HEK293 (cell line): ENCODE measurements around the gene MMP15.

ENCODE experiments used
- EGR2 ChIP-seq: fragments of 450-650 bp; formaldehyde crosslinking; IDR thresholded peaks from 2 replicates; pipeline ENCODE4 v1.5.1; 2016; ENCODE audit warnings: low read depth, missing biosample characterization, missing genetic modification characterization
- HOXC10 ChIP-seq: sonication (generic); formaldehyde crosslinking; IDR thresholded peaks from 2 replicates; pipeline ENCODE4 v1.8.1; 2023; ENCODE audit warnings: mild to moderate bottlenecking, missing genetic modification reagents
- KLF1 ChIP-seq: fragments of 450-650 bp; formaldehyde crosslinking; IDR thresholded peaks from 2 replicates; pipeline ENCODE4 v1.5.1; 2016; ENCODE audit warnings: missing biosample characterization, missing genetic modification characterization
- KLF9 ChIP-seq: fragments of 450-650 bp; formaldehyde crosslinking; IDR thresholded peaks from 2 replicates; pipeline ENCODE4 v1.5.1; 2016; ENCODE audit warnings: missing biosample characterization, missing genetic modification characterization, low read depth
- SCRT2 ChIP-seq: fragments of 450-650 bp; formaldehyde crosslinking; IDR thresholded peaks from 2 replicates; pipeline ENCODE4 v1.5.1; 2016; ENCODE audit warnings: missing biosample characterization, missing genetic modification characterization
- ZBTB8A ChIP-seq: fragments of 450-650 bp; formaldehyde crosslinking; IDR thresholded peaks from 2 replicates; pipeline ENCODE4 v1.5.1; 2016; ENCODE audit warnings: missing biosample characterization, missing genetic modification characterization
- ZFHX2 ChIP-seq: fragments of 450-650 bp; formaldehyde crosslinking; conservative IDR thresholded peaks from 2 replicates; pipeline ENCODE4 v1.5.1; 2016; ENCODE audit warnings: missing biosample characterization, missing genetic modification characterization
- ZNF10 ChIP-seq: fragments of 450-650 bp; formaldehyde crosslinking; IDR thresholded peaks from 2 replicates; pipeline ENCODE4 v1.5.1; 2017; ENCODE audit warnings: missing biosample characterization, missing genetic modification characterization
- ZNF114 ChIP-seq: fragments of 450-650 bp; formaldehyde crosslinking; IDR thresholded peaks from 2 replicates; pipeline ENCODE4 v1.5.0; 2017; ENCODE audit warnings: missing biosample characterization, missing genetic modification characterization
- ZNF248 ChIP-seq: fragments of 450-650 bp; formaldehyde crosslinking; IDR thresholded peaks from 2 replicates; pipeline ENCODE4 v1.5.1; 2017; ENCODE audit warnings: missing biosample characterization, missing genetic modification characterization
- ZNF335 ChIP-seq: fragments of 450-650 bp; formaldehyde crosslinking; conservative IDR thresholded peaks from 2 replicates; pipeline ENCODE4 v1.5.1; 2016; ENCODE audit warnings: missing biosample characterization, missing genetic modification characterization
- ZNF350 ChIP-seq: fragments of 450-650 bp; formaldehyde crosslinking; IDR thresholded peaks from 2 replicates; pipeline ENCODE4 v1.5.0; 2017; ENCODE audit warnings: missing biosample characterization, mild to moderate bottlenecking, missing genetic modification characterization
- ZNF366 ChIP-seq: fragments of 450-650 bp; formaldehyde crosslinking; conservative IDR thresholded peaks from 2 replicates; pipeline ENCODE4 v1.5.1; 2016; ENCODE audit warnings: missing biosample characterization, missing genetic modification characterization
- ZNF416 ChIP-seq: fragments of 450-650 bp; formaldehyde crosslinking; IDR thresholded peaks from 2 replicates; pipeline ENCODE4 v1.5.1; 2016; ENCODE audit warnings: missing biosample characterization, missing genetic modification characterization
- ZNF530 ChIP-seq: fragments of 450-650 bp; formaldehyde crosslinking; IDR thresholded peaks from 2 replicates; pipeline ENCODE4 v1.5.1; 2016; ENCODE audit warnings: low read depth, missing biosample characterization, missing genetic modification characterization
- ZNF558 ChIP-seq: fragments of 450-650 bp; formaldehyde crosslinking; IDR thresholded peaks from 2 replicates; pipeline ENCODE4 v1.5.1; 2016; ENCODE audit warnings: missing biosample characterization, missing genetic modification characterization
- ZNF585B ChIP-seq: fragments of 450-650 bp; formaldehyde crosslinking; IDR thresholded peaks from 2 replicates; pipeline ENCODE4 v1.5.1; 2016; ENCODE audit warnings: missing biosample characterization, missing genetic modification characterization
- ZNF610 ChIP-seq: fragments of 450-650 bp; formaldehyde crosslinking; IDR thresholded peaks from 2 replicates; pipeline ENCODE4 v1.5.1; 2016; ENCODE audit warnings: missing biosample characterization, missing genetic modification characterization, borderline replicate concordance
- ZNF677 ChIP-seq: fragments of 450-650 bp; IDR thresholded peaks from 2 replicates; pipeline ENCODE4 v1.5.0; 2018; ENCODE audit warnings: missing biosample characterization, mild to moderate bottlenecking, missing genetic modification characterization, moderate library complexity
- ZNF830 ChIP-seq: fragments of 450-650 bp; IDR thresholded peaks from 2 replicates; pipeline ENCODE4 v1.5.0; 2018; ENCODE audit warnings: missing biosample characterization, missing genetic modification characterization, low read depth, mild to moderate bottlenecking, moderate library complexity
- TF ChIP-seq, protein P1 (sequence below): fragments of 450-650 bp; IDR thresholded peaks from 2 replicates; pipeline ENCODE4 v1.5.1; 2018; ENCODE audit warnings: missing biosample characterization, missing genetic modification characterization
- TF ChIP-seq, protein P2 (sequence below): fragments of 450-650 bp; formaldehyde crosslinking; IDR thresholded peaks from 2 replicates; pipeline ENCODE4 v1.5.1; 2016; ENCODE audit warnings: missing biosample characterization, missing genetic modification characterization
- TF ChIP-seq, protein P3 (sequence below): fragments of 450-650 bp; formaldehyde crosslinking; IDR thresholded peaks from 2 replicates; pipeline ENCODE4 v1.5.1; 2016; ENCODE audit warnings: missing biosample characterization, missing genetic modification characterization, borderline replicate concordance
- TF ChIP-seq, protein P4 (sequence below): fragments of 450-650 bp; formaldehyde crosslinking; IDR thresholded peaks from 2 replicates; pipeline ENCODE4 v1.5.1; 2017; ENCODE audit warnings: missing biosample characterization, missing genetic modification characterization
- TF ChIP-seq, protein P5 (sequence below): fragments of 450-650 bp; formaldehyde crosslinking; IDR thresholded peaks from 2 replicates; pipeline ENCODE4 v1.5.1; 2016; ENCODE audit warnings: missing biosample characterization, missing genetic modification characterization

Gene MMP15

DNA sequence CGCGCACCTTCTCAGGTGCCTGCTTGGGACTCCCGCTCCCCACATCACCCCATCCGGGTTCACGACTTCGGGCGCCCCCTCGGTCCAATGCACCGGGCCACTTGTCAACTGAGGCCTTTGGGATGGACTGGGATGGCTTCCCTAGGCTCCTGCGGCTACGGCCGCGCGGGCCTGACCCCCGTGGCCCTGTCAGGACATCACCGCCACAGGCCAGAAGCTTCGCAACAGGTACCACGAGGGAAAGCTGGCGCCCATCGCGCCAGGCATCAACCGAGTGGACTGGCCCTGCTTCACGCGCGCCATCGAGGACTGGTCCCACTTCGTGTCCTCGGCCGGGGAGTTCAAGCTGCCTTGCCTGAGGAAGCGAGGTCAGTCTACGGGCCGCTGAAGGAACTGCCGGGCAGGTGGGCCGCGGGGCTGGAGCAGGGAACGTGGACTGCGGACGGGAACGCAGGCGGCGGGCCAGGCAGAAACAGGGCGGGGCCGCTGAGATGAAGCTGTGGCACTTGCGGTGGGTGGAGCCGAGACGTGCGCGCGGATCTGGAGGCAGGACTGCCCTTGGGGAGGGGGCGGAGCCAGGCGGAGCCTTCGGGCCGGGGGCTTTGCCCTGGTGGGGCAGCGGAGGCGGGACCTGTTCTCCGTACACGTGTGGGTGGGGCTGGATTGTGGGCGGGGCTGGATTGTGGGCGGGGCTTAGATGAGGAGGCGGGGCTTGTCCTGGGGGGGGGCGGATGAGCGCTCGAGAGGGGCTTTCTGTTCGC lies 40.9 kb upstream of the MMP15 start (continued):
- TF ChIP-seq, protein P1, sequence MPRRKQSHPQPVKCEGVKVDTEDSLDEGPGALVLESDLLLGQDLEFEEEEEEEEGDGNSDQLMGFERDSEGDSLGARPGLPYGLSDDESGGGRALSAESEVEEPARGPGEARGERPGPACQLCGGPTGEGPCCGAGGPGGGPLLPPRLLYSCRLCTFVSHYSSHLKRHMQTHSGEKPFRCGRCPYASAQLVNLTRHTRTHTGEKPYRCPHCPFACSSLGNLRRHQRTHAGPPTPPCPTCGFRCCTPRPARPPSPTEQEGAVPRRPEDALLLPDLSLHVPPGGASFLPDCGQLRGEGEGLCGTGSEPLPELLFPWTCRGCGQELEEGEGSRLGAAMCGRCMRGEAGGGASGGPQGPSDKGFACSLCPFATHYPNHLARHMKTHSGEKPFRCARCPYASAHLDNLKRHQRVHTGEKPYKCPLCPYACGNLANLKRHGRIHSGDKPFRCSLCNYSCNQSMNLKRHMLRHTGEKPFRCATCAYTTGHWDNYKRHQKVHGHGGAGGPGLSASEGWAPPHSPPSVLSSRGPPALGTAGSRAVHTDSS (tag by site-specific recombination) = no peak
- TF ChIP-seq ZNF10 (tag by site-specific recombination) (peak; percentile 79; the same call in 1 of the 2 replicates), EGR2 (tag by site-specific recombination) (peak; percentile 63), ZNF248 (tag by site-specific recombination) (no peak), ZNF585B (tag by site-specific recombination) (no peak), ZNF366 (tag by site-specific recombination) (no peak), KLF1 (tag by site-specific recombination) (peak; percentile 71), ZNF335 (peak; percentile 73), ZNF830 (no peak), ZNF114 (tag by site-specific recombination) (no peak), ZNF530 (tag by site-specific recombination) (no peak), SCRT2 (tag by site-specific recombination) (peak; percentile 71; the same call in 1 of the 2 replicates), ZBTB8A (no peak), ZNF677 (no peak), ZNF350 (tag by site-specific recombination) (no peak), ZNF610 (tag by site-specific recombination) (no peak), ZNF558 (tag by site-specific recombination) (no peak), ZFHX2 (tag by site-specific recombination) (peak; percentile 62), KLF9 (tag by site-specific recombination) (peak; percentile 80), HOXC10 (no peak), ZNF416 (tag by site-specific recombination) (no peak)
- TF ChIP-seq, protein P2, sequence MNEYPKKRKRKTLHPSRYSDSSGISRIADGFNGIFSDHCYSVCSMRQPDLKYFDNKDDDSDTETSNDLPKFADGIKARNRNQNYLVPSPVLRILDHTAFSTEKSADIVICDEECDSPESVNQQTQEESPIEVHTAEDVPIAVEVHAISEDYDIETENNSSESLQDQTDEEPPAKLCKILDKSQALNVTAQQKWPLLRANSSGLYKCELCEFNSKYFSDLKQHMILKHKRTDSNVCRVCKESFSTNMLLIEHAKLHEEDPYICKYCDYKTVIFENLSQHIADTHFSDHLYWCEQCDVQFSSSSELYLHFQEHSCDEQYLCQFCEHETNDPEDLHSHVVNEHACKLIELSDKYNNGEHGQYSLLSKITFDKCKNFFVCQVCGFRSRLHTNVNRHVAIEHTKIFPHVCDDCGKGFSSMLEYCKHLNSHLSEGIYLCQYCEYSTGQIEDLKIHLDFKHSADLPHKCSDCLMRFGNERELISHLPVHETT = no peak
- TF ChIP-seq, protein P3, sequence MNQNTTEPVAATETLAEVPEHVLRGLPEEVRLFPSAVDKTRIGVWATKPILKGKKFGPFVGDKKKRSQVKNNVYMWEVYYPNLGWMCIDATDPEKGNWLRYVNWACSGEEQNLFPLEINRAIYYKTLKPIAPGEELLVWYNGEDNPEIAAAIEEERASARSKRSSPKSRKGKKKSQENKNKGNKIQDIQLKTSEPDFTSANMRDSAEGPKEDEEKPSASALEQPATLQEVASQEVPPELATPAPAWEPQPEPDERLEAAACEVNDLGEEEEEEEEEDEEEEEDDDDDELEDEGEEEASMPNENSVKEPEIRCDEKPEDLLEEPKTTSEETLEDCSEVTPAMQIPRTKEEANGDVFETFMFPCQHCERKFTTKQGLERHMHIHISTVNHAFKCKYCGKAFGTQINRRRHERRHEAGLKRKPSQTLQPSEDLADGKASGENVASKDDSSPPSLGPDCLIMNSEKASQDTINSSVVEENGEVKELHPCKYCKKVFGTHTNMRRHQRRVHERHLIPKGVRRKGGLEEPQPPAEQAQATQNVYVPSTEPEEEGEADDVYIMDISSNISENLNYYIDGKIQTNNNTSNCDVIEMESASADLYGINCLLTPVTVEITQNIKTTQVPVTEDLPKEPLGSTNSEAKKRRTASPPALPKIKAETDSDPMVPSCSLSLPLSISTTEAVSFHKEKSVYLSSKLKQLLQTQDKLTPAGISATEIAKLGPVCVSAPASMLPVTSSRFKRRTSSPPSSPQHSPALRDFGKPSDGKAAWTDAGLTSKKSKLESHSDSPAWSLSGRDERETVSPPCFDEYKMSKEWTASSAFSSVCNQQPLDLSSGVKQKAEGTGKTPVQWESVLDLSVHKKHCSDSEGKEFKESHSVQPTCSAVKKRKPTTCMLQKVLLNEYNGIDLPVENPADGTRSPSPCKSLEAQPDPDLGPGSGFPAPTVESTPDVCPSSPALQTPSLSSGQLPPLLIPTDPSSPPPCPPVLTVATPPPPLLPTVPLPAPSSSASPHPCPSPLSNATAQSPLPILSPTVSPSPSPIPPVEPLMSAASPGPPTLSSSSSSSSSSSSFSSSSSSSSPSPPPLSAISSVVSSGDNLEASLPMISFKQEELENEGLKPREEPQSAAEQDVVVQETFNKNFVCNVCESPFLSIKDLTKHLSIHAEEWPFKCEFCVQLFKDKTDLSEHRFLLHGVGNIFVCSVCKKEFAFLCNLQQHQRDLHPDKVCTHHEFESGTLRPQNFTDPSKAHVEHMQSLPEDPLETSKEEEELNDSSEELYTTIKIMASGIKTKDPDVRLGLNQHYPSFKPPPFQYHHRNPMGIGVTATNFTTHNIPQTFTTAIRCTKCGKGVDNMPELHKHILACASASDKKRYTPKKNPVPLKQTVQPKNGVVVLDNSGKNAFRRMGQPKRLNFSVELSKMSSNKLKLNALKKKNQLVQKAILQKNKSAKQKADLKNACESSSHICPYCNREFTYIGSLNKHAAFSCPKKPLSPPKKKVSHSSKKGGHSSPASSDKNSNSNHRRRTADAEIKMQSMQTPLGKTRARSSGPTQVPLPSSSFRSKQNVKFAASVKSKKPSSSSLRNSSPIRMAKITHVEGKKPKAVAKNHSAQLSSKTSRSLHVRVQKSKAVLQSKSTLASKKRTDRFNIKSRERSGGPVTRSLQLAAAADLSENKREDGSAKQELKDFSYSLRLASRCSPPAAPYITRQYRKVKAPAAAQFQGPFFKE (tag by site-specific recombination) = peak; percentile 90; the same call in 1 of the 2 replicates
- TF ChIP-seq, protein P4, sequence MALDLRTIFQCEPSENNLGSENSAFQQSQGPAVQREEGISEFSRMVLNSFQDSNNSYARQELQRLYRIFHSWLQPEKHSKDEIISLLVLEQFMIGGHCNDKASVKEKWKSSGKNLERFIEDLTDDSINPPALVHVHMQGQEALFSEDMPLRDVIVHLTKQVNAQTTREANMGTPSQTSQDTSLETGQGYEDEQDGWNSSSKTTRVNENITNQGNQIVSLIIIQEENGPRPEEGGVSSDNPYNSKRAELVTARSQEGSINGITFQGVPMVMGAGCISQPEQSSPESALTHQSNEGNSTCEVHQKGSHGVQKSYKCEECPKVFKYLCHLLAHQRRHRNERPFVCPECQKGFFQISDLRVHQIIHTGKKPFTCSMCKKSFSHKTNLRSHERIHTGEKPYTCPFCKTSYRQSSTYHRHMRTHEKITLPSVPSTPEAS (tag by site-specific recombination) = no peak
- TF ChIP-seq, protein P5, sequence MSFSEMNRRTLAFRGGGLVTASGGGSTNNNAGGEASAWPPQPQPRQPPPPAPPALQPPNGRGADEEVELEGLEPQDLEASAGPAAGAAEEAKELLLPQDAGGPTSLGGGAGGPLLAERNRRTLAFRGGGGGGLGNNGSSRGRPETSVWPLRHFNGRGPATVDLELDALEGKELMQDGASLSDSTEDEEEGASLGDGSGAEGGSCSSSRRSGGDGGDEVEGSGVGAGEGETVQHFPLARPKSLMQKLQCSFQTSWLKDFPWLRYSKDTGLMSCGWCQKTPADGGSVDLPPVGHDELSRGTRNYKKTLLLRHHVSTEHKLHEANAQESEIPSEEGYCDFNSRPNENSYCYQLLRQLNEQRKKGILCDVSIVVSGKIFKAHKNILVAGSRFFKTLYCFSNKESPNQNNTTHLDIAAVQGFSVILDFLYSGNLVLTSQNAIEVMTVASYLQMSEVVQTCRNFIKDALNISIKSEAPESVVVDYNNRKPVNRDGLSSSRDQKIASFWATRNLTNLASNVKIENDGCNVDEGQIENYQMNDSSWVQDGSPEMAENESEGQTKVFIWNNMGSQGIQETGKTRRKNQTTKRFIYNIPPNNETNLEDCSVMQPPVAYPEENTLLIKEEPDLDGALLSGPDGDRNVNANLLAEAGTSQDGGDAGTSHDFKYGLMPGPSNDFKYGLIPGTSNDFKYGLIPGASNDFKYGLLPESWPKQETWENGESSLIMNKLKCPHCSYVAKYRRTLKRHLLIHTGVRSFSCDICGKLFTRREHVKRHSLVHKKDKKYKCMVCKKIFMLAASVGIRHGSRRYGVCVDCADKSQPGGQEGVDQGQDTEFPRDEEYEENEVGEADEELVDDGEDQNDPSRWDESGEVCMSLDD (tag by site-specific recombination) = no peak
